GM23248 (cell line): ENCODE results near the gene SPTLC3.

Source experiments
- EZH2 ChIP-seq: fragments of 200-600 bp; sonication (generic); IDR thresholded peaks from 2 replicates; pipeline ENCODE4 v1.6.1; 2018; ENCODE audit warnings: antibody characterized with exemption, mild to moderate bottlenecking; ENCODE audit not compliant: insufficient read depth, poor library complexity, severe bottlenecking
- EZH2phosphoT487 ChIP-seq: fragments of 200-600 bp; sonication (generic); IDR thresholded peaks from 2 replicates; pipeline ENCODE4 v1.6.1; 2018; ENCODE audit warnings: antibody characterized with exemption, moderate library complexity, mild to moderate bottlenecking, low read depth; ENCODE audit not compliant: insufficient read depth

- no peak for TF ChIP-seq EZH2
- no peak for TF ChIP-seq EZH2phosphoT487
Measured at GRCh38 chr20:12999201-12999600, 9.6 kb upstream of the SPTLC3 start.
